RCC 7860 (cell line): ENCODE data around the gene LDLRAD4.

ENCODE experiments used
- DNase-seq: peaks from one replicate; pipeline ENCODE4 v3.0.0-alpha.2; 2015; ENCODE audit warnings: low spot score
- FAIRE-seq: peaks from 2 replicates; lab custom pipeline; 2012; peaks lifted over from hg19 to GRCh38; lab: Jason Lieb, UNC

LDLRAD4 gene

DNA sequence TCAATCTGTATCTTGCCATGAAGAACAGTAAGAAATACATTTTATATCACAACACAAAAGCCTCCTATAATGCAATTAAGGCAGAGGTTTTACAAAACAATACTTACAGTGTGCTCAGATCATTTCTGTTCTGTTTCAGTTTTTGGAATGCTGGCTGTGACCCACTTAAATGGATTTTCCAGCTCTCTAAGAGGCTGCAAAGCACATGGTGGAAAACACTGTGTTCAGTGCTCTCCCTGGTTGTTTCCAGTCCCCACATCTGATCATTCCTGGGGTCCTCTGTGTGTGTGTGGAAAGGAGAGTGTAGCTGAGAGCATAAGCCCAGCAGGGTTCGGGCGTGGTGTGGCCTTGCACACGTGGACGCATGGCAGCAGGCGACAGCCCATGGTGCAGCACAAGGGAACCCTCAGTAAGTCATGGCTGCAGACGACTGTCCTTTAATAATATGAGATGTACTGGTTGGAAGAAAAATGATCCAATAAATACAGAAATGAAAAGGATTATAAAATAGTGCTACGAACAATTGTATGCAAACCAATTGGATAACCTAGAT lies 412.2 kb downstream of the LDLRAD4 start:
- FAIRE-seq (no peak), DNase-seq (no peak)

DNA sequence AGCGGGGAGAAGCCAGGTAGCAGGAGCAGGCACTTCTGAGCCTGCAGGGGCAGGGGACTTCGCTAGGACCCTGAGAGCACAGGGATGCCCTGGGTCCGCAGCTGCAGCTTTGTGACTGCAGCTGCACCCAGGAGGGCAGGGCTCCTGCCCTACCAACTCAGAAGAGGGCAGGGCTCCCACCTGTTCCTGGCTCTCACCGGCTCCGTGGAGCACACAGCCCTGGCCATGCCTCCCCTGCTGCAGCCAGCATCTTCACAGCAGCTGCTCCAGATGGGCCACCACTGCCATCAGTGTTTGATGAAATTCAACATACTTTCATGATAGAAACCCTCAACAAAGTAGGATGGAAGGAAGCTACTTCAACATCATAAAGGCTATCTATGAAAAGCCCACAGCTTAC lies 415.1 kb downstream of the LDLRAD4 start:
- DNase-seq (no peak), FAIRE-seq (no peak)

DNA sequence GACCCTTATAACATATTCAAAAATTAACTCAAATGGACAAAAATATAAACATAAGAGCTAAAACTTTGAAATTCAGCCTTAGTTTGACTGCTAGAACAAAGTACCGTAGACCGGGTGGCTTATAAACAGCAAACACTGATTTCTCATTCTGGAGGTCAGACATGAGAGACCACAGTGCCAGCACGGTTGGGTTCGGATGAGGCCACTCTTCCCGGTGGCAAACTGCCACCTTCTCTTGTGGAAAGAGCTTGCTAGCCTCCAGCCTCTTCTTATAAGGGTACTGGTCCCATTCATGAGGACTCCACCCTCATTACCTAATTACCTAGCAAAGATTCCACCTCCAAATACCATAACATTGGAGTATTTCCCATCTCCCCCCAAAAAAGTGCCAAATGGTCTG lies 416.5 kb downstream of the LDLRAD4 start:
- no peak for FAIRE-seq

DNA sequence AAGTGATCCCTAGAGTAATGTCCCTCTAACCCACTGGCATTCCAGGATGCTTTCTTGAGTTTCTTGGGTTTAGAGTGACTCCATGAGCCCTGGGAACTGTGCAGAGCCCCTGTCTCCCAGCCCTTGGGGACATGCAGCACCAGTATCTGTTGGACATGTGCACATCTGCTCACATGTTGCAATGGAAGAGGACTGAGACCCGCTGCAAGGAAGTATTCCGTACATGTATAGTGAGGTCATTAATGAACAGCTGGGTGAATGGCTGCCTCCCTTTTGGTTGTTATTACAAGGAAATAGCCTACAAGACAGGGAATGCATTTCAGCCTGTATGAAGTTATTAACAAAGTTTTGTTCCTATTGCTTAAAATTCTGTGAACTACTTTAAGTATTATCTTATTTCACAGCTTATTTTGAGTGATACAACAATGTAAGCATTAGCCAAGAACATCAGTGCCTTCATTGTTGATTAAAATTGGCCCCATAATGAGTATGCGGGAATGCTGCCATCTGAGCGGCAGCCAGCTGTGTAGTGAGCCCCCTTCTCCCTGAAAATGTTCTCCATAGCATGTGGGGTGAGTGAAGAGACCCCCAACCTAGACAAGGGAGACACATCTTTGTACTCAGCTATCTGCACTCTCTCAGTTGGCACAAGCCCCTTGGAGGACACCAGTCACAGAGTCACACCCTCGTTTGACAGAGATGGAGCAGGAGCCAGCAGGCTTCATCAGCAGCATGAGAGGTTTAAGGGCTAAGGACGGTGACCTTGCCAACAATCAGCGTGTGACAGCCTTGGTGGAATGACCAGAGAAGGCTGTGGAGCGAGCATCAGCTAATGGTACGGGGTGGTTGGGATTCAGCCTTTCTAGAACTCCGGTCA lies 420.4 kb downstream of the LDLRAD4 start:
- DNase-seq (no peak), FAIRE-seq (no peak)

More for the DNA sequence above, 416.5 kb downstream of the LDLRAD4 start:
- DNase-seq = no peak

DNA sequence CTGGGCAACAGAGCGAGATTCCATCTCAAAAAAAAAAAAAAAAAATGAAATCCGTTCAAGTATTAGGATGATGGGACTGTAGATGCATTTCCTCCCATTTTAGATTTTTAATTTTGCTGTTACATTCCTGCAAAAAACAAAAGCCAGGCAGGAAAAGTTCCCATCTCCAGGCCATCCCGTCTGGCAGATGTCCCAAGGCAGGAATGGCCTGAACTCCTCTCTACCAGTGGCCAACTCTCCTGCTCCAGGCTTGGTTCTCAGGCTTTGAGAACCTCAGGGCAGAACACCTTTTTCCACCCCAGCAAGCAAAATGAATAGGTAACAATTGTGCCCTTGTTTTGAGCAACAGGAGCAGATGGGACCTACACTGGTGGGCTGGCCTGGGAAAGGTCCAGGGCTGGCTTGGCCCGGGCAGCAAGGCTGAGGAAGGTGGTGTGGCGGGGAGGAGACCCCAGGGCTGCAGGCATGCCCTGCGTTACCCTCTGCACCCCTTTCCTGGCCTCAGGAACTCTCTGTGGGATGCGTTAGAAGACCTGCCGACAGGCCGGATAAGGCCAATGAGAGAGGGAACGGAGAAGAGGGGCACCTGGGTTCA lies 421.8 kb downstream of the LDLRAD4 start:
- FAIRE-seq = no peak
- no peak for DNase-seq

DNA sequence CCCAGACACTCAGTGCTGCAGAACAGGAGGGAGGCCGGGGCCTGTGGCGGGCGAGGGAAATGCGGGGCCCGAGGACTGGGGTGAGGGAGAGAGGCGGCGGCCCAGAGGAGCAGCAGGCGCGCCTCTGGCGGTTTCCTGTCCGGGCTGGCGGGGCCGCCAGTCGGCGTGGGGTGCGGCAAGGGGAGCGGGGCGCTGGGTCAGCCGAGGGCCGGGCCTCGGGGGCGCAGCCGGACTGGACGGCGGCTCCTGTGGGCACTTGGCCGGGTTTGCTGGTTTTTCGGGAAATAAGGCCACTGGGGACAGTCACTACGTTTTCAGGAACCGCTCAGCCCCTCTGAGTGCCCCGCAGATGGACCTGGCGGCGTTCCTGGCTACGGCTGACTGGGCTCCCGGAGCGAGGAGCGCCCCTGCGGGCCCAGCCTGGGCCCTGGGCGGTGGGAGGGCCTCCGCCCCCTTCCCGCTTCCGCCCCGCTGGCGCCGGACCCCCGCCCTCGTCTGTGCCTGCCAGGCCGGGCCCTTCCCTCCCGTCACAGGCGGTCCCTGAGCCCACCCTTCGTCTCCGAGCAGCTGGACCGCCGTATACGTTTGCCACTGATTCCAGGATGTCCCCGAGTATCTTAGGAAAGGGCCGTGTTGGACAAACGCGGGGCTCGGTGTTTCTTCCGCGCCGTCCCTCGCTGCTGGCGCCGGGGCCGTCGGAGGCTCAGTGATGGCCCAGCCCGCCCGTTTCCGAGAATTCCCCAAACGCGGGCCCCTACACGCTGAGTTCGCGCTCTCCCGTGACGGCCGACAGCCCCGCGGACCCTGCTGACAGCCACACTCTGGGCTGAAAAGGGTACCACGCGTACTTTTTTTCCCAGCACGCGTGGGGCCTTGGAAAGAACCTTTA lies 423.2 kb downstream of the LDLRAD4 start:
- no peak for DNase-seq
- no peak for FAIRE-seq

DNA sequence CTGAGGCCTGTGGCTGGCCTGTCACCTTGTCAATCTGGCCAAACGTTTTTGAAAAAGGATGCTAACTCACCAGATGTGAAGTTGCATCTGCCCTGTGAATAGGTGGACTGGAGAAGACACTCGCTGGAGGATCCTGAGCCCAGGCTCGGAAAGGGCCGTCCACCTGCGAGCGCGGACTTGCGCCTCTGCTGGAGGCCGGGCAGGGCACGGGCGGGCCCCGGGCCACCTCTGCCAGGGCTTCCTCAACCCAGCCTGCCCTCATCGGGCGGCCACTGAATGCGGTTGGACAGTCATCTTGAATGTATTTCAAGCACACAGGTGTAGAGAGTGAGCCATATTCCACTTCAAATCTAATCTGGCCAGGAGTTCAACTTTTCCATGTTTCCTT lies 423.9 kb downstream of the LDLRAD4 start:
- no peak for FAIRE-seq
- no peak for DNase-seq

DNA sequence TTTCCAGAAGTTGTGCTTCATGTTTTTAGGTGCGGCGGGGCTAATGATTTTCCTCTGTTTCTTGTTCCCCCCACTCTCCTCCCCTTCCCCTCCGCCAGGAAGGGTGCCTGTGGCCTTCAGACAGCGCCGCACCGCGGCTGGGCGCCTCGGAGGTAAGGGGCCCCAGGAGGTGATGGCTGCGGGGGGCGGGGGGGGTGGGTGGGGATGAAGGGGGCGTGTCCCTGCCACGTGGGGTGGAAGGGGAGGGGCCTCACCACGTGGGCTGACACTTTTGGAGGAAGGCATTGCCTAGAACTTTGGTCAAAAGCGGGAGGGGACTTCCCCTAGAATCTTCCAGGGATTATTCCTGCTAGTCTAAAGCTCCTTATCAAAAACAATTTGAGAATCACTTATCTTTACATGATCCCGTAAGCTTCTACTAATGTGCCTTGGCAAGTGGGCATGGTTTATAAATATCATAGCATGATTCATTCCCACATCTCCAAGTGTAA lies 424.7 kb downstream of the LDLRAD4 start:
- FAIRE-seq (no peak), DNase-seq (no peak)

DNA sequence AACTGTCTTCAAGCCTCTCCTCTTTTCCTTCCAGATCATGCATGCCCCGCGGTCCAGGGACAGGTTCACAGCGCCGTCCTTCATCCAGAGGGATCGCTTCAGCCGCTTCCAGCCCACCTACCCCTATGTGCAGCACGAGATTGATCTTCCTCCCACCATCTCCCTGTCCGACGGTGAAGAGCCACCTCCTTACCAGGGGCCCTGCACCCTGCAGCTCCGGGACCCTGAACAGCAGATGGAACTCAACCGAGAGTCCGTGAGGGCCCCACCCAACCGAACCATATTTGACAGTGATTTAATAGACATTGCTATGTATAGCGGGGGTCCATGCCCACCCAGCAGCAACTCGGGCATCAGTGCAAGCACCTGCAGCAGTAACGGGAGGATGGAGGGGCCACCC lies 426.5 kb downstream of the LDLRAD4 start:
- DNase-seq = no peak
- FAIRE-seq = no peak

DNA sequence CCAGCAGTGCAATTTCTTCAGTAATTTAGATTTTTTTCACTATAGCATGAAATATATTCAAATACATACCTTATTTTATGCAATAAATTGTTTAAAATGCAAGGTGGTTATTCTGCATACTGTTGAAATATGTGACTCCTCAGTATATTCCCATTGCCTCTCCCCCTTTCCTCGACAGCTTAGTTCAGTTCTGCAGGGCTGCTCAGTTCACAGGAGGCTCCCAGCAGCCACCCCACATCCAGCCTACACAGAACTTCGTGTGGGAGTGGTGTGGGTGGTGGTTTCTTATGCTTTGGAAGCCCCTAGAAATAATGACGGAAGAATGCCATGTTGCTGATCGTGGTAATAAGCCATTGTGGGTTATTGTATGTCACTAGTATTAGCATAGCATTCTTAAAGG lies 428.1 kb downstream of the LDLRAD4 start:
- no peak for FAIRE-seq
- no peak for DNase-seq

DNA sequence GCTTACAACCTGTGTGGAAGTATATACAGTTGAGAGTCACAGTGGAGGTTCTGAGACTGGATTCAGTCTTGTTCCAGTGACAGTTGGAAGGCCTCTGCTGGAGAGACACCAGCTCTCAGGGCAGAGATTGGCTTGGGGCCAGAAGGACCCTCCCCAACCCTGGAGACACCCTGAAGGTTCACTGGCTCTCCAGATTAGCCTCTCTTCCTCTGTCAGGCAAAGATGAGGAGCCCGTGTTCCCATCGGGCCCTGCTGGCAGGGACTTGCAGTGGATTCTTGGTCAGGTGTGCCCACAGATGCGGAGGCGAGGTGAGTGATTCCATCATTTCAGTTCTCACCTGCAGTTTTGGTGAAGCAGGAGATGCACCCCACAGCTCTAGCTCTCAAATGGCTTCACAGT lies 429.2 kb downstream of the LDLRAD4 start:
- DNase-seq = no peak
- FAIRE-seq = no peak

DNA sequence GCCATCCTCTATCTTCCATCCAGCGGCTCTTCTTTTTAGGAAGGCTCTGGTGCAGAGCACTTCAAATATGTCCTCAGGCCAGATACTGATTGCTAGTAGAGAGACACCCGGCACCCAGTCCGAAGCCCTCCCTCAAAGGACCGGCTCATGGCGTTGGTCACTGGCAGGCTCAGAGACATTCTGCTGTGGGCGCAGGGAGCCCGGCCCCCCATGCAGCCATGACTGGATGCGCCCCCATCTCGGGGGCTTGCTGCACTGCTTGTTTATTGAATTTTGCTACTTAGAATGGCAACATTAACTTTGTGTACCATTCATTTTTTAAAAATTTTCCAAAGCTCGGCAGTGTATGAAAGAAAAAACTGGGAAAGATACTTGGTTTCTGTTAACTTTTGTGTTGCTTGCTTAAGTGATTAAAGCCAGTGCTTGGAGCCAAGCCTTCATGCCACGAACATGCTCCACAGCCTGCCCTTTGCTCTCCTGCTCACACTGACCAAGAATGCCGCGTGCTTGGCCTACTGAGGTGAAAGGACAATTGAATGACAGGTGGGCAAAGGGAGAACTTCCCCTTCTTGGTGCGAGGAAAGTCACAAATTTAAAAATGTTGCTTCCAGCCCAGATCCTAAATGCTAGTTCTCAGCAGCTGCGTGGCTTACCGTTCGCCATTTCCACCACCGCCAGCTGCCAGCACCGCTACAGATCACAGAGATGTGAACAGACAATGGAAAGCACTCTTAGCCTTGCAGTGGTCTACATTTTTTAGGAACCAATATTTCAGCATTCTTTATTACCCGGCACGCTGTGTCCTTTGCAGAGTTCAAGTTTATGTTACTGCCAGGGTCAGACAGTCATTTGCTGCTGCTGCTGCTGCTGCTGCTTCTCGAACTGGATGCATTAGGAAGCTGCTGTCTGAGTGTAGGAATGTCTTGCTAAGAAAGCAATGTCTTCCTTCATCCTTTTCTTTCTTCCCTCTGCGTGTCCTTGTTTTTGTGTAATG lies 431.1 kb downstream of the LDLRAD4 start:
- FAIRE-seq (no peak), DNase-seq (no peak)

DNA sequence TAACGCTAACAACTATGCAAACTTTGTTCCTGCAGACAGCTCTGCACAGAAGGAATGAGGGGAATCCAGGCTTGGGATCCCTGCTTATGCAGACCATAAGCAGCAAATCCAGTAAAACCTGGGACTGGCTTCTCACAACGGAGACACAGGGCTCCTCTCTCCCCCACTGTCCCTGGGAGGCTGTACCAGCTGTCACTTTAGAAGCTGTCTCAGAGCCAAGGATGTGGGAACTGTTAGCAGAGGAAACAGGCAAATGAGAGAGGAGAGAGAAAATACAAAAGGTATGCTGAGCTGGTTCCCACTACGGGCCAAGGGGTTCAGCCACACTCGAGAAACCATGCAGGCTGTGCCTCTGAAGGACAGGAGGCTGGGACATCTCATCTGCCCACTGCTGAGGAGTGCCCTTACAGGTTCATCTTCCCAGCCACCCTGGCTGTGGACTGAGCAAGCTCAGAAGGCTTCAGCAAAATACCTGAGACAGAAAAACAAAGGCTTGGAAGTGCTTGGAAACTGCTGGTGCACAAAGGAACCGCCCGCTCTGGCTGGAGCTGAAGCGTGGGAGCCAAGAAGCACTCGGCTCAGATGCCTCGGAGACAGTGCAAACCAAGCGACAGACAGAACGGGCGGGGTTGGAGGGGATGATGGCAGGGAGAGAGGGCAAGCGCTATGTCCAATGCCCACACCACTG lies 435.3 kb downstream of the LDLRAD4 start:
- no peak for DNase-seq
- FAIRE-seq = no peak

DNA sequence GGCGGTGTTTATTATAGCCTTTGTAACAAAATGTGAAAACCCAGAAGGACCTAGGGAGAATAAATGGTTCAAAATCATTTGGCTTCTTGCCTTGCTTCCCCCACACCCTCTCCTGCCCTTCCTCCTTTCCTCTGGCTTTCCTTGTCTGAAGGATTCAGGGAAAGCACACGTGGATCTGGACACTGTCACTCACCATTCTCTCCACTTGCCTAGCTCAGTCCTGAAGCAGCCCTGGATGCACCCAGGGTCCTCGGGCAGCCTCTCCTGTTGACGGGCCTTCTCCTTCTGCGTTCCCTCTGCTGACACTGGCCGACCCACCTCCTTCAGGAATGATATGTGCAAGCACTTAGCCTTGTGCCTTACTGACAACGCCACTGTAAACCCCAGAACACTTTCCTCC lies 439.4 kb downstream of the LDLRAD4 start:
- FAIRE-seq (no peak), DNase-seq (no peak)

DNA sequence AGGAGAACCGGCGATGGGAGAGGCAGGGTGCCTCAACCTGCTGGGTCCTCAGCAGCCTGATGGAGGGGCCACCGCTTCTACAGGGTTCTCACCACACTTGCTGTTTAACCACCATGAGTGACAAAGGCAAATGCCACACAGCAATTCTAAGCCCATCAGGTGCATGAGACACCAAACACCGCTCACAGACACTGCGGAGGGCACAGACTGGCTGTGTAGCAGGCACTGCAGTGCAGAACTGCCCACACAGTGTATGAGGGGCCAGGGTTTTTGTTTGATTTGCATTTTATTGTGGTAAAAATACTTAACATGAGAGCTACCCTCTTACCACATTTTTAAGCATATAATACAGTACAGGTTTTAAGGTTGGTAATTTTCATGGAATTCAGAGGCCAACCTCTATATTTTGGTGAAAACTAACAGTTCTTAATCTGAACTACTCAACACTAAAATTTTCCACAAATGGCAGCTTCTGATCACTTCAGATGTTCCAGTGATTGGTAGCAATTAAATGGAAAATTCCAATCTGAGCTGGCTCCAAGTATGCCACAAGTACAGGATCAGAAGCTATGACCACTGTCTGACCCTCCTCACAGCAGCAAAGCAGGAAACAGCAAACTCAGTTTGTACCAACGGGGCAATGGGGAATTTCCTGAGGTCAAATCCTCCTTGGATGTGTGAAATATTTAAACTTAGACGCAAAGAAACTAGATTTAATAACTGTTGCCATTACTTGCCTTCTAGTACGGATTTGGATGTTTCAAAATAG lies 440.1 kb downstream of the LDLRAD4 start:
- FAIRE-seq (no peak), DNase-seq (no peak)

DNA sequence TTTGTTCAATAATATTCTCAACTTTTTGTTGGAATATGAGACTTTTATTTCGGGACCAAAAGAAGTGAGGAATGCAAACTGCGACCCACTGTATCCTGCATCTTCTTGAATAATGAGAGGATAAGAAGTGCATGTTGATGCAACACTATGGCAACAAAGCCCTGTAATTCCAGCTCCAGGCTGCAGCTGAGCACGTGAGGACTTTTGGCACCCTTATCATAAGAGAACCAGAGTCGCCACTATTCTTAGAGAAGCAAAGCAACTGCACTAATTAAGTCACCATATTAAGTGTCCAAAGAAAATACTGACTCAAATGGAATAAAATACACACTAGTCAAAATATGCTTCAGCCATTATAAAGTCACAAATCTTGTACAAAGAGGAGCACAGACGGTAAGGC lies 441.9 kb downstream of the LDLRAD4 start:
- DNase-seq (no peak), FAIRE-seq (no peak)

DNA sequence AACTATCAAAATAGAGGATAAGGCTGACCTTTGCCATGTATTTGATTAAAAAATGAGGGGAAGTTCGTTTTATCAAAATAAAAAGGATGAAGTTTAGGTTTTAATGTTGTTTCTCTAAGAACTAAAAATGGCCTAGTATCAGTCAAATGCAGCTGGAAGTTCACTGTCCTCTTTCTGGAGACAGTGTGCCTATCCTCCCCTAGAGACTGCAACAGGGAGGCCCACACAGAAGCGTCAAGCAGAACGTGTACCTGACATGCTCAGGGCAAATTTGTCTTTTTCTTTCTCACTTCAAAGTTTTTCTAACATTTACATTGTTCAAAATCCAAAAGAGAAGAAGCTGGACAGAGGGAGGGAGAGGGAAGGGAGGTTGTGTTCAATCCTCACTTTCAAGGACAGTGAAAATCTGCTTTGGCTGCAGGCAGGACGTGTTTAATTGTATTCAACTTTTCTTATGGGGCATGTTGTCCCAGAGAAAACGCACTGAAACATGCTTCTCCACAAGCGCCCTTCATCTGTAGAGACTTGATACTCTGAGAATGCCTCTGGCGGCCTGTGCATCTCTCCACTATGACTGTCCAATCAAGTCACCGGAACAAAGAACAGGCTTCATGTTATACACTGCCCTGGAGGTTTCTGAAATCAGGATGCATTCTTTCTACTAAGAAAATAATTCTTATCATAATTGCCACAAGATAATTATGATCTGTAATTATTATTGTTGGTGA lies 442.7 kb downstream of the LDLRAD4 start:
- FAIRE-seq = no peak
- DNase-seq = no peak

DNA sequence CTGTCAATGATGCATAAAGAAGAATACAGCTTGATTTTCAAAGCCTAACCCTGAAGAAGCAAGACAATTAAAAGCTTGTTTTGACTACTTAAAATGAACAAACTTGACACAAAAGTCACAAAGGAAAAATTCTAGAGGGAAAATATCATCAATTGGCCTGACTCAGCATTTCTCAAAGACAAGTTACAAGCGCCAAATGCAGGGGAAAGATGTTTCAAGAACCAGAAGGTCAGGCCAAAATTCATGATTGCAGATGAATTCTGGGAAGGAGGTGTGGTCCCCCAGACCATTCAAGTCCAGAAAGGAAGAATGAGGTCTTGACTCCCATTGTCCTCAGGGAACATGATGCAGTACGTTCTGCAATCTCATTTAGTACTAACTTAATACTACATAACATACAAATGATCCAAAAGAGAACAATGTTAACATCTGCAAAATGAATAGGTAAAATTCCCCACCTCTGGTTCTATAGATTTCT lies 443.3 kb downstream of the LDLRAD4 start:
- FAIRE-seq (no peak), DNase-seq (no peak)
